Measurements from ENCODE around the gene AMT.

Gene AMT, protein sequence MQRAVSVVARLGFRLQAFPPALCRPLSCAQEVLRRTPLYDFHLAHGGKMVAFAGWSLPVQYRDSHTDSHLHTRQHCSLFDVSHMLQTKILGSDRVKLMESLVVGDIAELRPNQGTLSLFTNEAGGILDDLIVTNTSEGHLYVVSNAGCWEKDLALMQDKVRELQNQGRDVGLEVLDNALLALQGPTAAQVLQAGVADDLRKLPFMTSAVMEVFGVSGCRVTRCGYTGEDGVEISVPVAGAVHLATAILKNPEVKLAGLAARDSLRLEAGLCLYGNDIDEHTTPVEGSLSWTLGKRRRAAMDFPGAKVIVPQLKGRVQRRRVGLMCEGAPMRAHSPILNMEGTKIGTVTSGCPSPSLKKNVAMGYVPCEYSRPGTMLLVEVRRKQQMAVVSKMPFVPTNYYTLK

DNA sequence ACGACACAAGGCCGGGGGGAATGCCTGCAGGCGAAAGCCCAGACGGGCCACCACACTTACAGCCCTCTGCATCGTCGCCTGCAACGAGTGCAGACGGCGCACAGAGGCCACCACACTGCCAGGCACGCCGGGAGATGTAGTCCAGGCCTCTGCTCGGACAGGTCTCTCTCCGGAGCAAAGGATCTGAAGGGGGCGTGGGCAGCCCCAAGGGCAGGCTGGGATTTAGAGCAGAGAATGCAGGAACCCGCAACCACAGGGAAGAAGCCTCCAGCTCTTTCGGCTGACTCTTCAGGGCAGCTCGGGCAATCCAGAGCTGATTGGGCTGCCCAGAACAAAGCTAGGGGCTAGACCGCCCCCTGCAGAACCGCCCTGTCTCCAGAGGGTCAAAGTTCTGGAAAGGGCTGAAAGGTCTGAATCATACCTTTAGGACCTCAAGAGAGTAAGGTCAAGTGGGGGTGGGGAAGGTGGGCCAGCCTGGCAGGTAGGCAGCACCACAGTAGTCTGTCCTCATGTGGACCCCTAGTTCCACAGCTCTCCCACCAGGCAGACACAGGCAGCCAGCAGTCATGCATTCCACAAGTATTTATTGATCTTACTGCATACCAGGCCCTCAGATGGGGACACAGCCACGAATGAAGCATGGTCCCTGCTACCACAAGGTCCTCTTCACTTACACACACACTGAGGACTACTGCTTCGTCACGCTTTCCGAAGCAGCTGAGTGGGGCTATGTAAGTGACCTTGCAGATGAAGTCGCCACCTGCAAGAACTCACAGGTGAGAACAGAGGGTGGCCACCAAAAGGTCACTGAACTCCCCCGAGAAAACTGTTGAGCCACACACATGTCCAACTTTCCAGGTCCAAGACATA lies at the start of gene AMT:
AMT (minus strand) TSS at position 95 of the 870 bp plus-strand sequence; CDS start at position 72, 23 bp downstream.
- no peak for DNase-seq (ENCODE audit: low read depth)

- DNase-seq (ENCODE audit: low read depth): no peak
Measured at GRCh38 chr3:49470714-49471420, 48.6 kb upstream of the AMT start.

DNA sequence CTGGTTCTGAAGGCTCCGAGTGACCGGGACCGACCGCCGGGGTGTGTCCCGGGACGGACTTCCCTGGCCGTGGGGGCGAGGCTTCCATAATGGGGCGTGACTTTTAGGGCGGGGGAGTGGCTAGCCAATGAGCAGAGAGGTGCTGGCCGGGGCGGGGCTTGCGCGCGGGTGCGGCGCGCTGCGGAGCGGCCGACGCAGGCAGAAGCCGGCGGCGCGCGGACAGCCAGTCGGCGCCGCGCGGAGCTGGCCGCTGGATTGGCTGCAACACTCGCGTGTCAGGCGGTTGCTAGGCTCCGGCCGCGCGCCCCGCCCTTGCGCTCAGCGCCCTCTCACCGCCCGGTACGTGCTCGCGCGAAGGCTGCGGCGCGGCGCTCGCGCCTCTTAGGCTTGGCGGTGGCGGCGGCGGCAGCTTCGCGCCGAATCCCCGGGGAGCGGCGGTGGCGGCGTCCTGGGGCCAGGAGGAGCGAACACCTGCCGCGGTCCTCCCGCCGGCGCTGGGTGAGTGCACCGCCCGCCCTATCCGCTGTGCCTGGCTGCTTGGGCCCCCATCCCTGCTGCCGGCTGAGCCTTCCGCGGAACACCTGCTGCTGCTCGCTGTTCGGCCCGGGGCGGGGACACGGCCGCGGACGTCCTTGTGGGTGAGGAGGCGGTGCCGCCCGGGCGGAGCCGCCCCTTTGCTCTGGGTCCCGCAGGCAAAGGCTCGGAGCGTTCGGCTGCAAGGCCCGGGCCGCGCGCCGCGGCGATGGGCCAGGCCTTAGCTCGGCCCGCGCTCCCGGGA lies 47.9 kb upstream of the AMT start, which contains the start of gene DAG1:
DAG1 (plus strand) TSS at position 332 of the 778 bp plus-strand sequence. CDS start 40,268 bp downstream, outside the sequence.
- peak; percentile 61 for DNase-seq (ENCODE audit: low read depth)

- DNase-seq (ENCODE audit: low read depth): peak; percentile 52
Measured at GRCh38 chr3:49469037-49469935, 47.0 kb upstream of the AMT start.

DNA sequence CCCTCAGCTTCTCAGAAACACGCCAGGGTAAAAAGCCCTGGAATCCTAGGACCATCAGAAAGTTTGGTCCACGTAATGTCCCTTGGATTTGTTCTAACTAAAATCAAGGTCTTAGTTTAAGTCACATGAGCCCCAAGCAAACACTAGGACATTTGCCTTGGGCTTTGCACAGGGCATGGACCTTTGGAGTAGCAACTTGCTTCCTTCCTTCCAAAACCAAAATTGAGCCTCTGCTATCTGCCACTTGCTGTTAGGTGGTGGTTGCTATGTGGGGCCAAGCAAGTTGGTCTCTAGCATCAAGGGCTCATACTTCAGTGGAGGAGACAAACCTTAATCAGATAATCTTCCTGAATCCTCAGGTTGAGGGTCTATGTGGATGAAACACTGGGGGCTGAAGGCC lies 43.8 kb upstream of the AMT start:
- no peak for DNase-seq (ENCODE audit: low read depth)

- DNase-seq (ENCODE audit: low read depth): no peak
Measured at GRCh38 chr3:49465270-49466034, 43.2 kb upstream of the AMT start.

DNA sequence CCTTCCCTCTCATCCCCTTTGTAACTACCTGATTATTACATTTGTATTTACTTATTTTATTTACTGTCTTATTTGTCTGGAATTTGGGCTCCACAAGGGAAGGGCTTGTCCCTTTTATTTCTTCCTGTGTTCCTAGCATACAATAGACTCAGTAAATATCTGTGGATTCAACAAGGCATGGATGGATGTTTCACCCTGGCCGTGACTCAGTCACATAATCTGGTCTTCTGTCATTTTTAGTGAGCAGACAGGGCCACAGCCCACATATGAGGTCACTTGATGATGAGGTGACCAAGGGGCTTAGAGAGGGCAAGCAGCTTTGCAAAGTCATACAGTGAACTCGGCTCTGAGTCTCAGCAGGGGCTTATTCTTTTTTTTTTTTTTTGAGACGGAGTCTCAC lies 39.9 kb upstream of the AMT start:
- no peak for DNase-seq (ENCODE audit: low read depth)

DNA sequence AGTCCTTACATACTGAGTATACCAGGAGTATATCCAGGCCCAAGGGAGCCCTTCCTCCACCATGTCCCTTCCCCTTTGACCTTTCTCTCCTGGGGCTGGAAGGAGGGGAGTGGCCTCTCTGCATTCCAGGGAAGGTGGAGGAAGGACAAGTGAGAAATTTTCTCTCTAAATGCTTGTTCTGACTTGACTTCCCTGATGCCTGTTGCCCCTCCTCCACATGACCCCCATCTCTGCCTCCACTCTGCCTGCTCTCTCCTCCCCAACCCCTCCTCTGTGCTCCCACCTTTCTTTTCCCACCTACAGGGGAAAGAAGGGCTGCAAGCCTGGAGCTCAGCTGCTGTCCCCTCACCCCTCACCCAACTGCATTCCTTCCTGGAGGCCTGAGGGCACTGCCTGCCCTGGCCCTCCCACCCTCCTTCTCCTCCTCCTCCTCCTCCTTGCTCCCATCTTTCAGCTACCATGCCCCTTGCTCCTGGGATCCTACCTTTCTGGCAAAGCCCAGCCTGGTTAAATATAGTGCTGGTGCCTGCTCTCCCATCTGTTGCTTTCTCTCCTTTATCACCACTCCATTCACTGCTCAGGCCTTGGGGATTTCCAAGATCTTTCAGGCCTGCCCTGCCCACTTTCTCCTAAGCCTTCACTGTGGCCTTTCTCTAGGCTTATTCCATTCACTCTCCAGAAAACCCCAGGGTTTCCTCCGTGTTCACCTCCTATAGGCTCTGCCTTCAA lies 39.3 kb upstream of the AMT start:
- no peak for DNase-seq (ENCODE audit: low read depth)

DNA sequence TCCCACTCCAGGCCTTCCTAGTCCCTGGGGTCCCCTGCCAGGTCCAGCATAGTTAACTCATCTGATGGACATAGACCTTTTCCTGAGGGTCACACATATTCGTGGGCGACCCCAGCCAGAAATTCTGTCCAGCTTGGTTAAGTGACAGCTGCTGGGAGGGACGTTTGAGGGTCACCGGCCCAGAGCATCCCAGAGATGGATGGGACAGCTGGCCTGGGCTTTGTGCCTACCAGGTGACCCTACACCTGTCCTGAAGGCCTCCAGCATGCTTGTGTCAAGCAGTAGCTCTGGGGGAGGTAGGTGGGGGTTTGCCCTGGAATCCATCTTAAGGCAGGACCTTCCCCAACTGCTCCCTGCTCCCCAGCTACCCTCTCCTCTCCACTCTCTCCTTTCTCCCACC lies 38.7 kb upstream of the AMT start:
- DNase-seq (ENCODE audit: low read depth): no peak

DNA sequence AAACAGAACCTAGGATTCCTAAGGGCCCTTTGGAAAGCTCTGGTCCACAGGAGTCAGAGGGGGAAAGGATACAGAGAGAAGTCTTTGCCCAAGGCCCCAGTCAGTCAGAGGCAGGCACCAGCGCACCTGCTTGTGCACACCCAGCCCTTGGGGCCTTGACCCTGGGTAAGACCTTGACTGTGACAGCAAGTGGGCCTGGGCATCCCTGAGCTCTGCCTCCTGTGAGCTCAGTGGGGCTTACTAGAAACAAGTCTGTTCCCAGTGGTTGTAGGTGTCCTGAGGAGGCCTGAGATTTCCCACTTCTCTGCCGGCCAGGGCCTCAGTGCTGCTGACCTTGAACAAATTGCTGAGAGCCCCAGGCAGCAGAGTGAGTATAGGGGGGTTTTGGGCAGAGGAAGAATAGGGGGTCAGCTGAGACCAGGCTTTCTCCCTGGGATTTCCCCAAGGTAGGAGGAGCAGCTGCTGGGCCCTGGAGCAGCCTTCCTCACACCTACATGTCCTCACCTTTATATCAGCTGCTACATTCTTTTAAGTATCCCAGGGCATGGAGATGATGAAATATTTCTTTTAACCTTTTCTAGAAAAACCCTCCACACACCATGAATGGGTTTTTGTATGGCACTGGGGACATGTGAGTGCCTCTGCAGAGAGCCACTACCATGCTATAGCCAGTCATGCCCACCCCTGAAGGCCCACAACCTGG lies 38.1 kb upstream of the AMT start:
- no peak for DNase-seq (ENCODE audit: low read depth)

- DNase-seq (ENCODE audit: low read depth): no peak
Measured at GRCh38 chr3:49456466-49456865, 34.2 kb upstream of the AMT start.

GRCh38 chr3:49454898-49455681 lies 32.8 kb upstream of the AMT start:
- DNase-seq (ENCODE audit: low read depth): no peak

DNA sequence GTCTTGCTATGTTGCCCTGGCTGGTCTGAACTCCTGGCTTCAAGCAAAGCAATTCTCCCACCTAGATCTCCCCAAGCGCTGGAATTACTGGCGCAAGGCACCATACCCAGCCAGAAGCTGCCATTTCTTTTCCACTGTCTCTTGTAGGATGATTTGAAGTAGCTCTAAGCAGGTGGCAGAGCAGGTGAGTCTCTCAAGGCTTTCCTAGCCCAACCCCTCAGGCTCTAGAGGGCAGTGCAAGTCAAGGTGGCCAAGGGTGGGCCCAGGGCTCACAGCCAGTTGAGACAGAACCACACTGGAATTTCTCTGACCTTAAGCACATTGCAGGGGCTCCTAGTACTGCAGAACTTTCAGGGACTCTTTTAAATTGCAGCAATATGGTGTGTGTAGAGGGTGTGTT lies 32.2 kb upstream of the AMT start:
- DNase-seq (ENCODE audit: low read depth): no peak

DNA sequence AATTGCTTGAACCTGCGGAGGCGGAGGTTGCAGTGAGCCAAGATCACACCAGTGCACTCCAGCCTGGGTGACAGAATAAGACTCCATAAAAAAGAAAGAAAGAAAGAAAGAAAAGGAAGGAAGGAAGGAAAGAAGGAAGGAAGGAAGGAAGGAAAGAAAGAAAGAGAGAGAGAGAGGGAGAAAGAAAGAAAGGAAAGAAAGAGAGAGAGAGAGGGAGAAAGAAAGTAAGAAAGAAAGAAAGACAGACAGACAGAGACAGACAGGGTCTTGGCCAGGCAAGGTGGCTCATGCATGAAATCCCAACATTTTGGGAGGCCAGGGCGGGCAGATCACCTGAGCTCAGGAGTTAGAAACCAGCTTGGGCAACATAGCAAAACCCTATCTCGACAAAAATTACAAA lies 31.3 kb upstream of the AMT start:
- DNase-seq (ENCODE audit: low read depth): no peak

DNA sequence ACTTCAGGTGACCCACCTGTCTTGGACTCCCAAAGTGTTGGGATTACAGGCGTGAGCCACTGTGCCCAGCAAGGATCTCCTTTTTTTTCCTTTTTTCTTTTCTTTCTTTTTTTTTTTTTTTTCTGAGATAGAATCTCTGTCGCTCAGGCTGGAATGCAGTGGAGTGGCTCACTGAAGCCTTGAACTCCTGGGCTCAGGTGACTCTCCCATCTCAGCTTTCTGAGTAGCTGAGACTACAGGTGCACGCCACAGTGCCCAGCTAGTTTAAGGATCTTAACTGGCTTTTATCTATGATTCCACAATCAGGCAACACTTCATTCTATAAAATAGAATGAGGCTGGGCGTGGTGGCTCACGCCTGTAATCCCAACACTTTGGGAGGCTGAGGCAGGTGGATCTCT lies 23.1 kb upstream of the AMT start:
- DNase-seq (ENCODE audit: low read depth): no peak

- DNase-seq (ENCODE audit: low read depth): no peak
Measured at GRCh38 chr3:49434731-49435130, 12.5 kb upstream of the AMT start.

DNA sequence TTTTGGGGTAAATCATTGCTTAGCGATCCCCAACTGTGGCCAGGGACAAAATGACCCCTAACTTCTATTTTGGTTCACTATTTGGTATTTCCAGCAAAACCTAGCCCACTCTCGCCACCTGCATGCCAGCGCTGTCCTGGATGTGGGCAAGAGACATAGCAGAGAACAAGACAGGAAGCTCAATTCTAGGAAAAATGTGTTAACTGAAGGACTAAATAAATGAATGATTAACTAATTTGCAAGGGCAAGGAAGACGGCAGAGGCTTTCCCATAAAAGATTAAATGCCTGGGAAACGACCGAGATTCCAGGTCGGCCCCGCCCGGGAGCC lies 6.4 kb upstream of the AMT start:
- no peak for DNase-seq (ENCODE audit: low read depth)

- no peak for DNase-seq (ENCODE audit: low read depth)
Measured at GRCh38 chr3:49427586-49427985, 5.3 kb upstream of the AMT start.

Measured in GM04503 (cell line).